Skeletal muscle satellite cell (primary cell): ENCODE data around the gene APBA2.
A peak's percentile ranks its signal among the peaks of the same experiment; 100 is the strongest.

Source experiments
- H3K27me3 ChIP-seq: 2 replicates; pipeline ENCODE4 v1.7.0; 2013; ENCODE audit warnings: low read length; ENCODE audit not compliant: control insufficient read depth, insufficient read depth
- H3K36me3 ChIP-seq: 2 replicates; pipeline ENCODE4 v1.7.0; 2013; ENCODE audit warnings: mild to moderate bottlenecking, control low read depth, low read length; ENCODE audit not compliant: insufficient read depth
- H3K4me1 ChIP-seq: 2 replicates; pipeline ENCODE4 v1.7.0; 2013; ENCODE audit warnings: low read length; ENCODE audit not compliant: control insufficient read depth, insufficient read depth
- H3K4me2 ChIP-seq: 2 replicates; pipeline ENCODE4 v1.7.0; 2013; ENCODE audit warnings: mild to moderate bottlenecking, low read length
- H3K4me3 ChIP-seq: 2 replicates; pipeline ENCODE4 v1.7.0; 2013; ENCODE audit warnings: low read length
- H3K9ac ChIP-seq: 2 replicates; pipeline ENCODE4 v1.7.0; 2013; ENCODE audit warnings: mild to moderate bottlenecking, low read depth, low read length, moderate library complexity
- H3K9me3 ChIP-seq: replicated peaks from 2 replicates; pipeline ENCODE4 v1.7.0; 2013; ENCODE audit warnings: mild to moderate bottlenecking, control low read depth, low read length

APBA2 gene

GRCh38 chr15:28955993-28956421 lies 70.2 kb downstream of the APBA2 start:
- Histone ChIP-seq H3K27me3 (no peaks in the 10 kb centered on the region), H3K4me3 (no peak overlapping the region), H3K4me2 (peak overlapping the region; percentile 51), H3K9me3 (no peaks in the 10 kb centered on the region), H3K36me3 (no peaks in the 10 kb centered on the region), H3K9ac (no peak overlapping the region), H3K4me1 (peaks cover 19% of the 10 kb centered on the region)

- H3K9me3 ChIP-seq, result no peaks in the 10 kb centered on the region
Observed at GRCh38 chr15:28956491-28956890, 70.7 kb downstream of the APBA2 start.

GRCh38 chr15:28957606-28958498 lies 72.1 kb downstream of the APBA2 start:
- Histone ChIP-seq H3K36me3 (no peaks in the 10 kb centered on the region), H3K4me2 (no peak overlapping the region), H3K9me3 (no peaks in the 10 kb centered on the region), H3K4me1 (peaks cover 24% of the 10 kb centered on the region), H3K9ac (no peak overlapping the region), H3K27me3 (no peaks in the 10 kb centered on the region), H3K4me3 (no peak overlapping the region)

More at GRCh38 chr15:28956491-28956890, 70.7 kb downstream of the APBA2 start:
- Histone ChIP-seq H3K4me3 (no peak overlapping the region), H3K9ac (no peak overlapping the region), H3K36me3 (no peaks in the 10 kb centered on the region), H3K27me3 (no peaks in the 10 kb centered on the region), H3K4me1 (peaks cover 23% of the 10 kb centered on the region), H3K4me2 (no peak overlapping the region)

GRCh38 chr15:28959326-28959725 lies 73.6 kb downstream of the APBA2 start:
- Histone ChIP-seq H3K4me1 (peaks cover 24% of the 10 kb centered on the region), H3K4me2 (no peak overlapping the region), H3K9me3 (no peaks in the 10 kb centered on the region), H3K27me3 (no peaks in the 10 kb centered on the region), H3K36me3 (no peaks in the 10 kb centered on the region), H3K4me3 (no peak overlapping the region), H3K9ac (no peak overlapping the region)

GRCh38 chr15:28960979-28961378 lies 75.2 kb downstream of the APBA2 start:
- Histone ChIP-seq H3K9me3 (no peaks in the 10 kb centered on the region), H3K4me3 (no peak overlapping the region), H3K27me3 (no peaks in the 10 kb centered on the region), H3K4me1 (peaks cover 11% of the 10 kb centered on the region), H3K9ac (no peak overlapping the region), H3K4me2 (no peak overlapping the region), H3K36me3 (no peaks in the 10 kb centered on the region)

GRCh38 chr15:28961391-28961790 lies 75.6 kb downstream of the APBA2 start:
- Histone ChIP-seq H3K9ac (no peak overlapping the region), H3K4me3 (no peak overlapping the region), H3K9me3 (no peaks in the 10 kb centered on the region), H3K36me3 (no peaks in the 10 kb centered on the region), H3K4me1 (peaks cover 8% of the 10 kb centered on the region), H3K4me2 (no peak overlapping the region), H3K27me3 (no peaks in the 10 kb centered on the region)

GRCh38 chr15:28962851-28963710 lies 77.3 kb downstream of the APBA2 start:
- Histone ChIP-seq H3K9ac (no peak overlapping the region), H3K4me2 (no peak overlapping the region), H3K4me3 (no peak overlapping the region), H3K4me1 (peaks cover 20% of the 10 kb centered on the region), H3K9me3 (no peaks in the 10 kb centered on the region), H3K27me3 (no peaks in the 10 kb centered on the region), H3K36me3 (no peaks in the 10 kb centered on the region)

- Histone ChIP-seq H3K9me3 (no peaks in the 10 kb centered on the region), H3K4me2 (no peak overlapping the region), H3K4me1 (peaks cover 26% of the 10 kb centered on the region), H3K9ac (no peak overlapping the region), H3K4me3 (no peak overlapping the region), H3K36me3 (no peaks in the 10 kb centered on the region), H3K27me3 (no peaks in the 10 kb centered on the region)
Observed at GRCh38 chr15:28963711-28964081, 77.9 kb downstream of the APBA2 start.

- Histone ChIP-seq H3K4me1 (peaks cover 30% of the 10 kb centered on the region), H3K9ac (no peak overlapping the region), H3K36me3 (no peaks in the 10 kb centered on the region), H3K27me3 (no peaks in the 10 kb centered on the region), H3K4me3 (no peak overlapping the region), H3K4me2 (no peak overlapping the region), H3K9me3 (no peaks in the 10 kb centered on the region)
Observed at GRCh38 chr15:28964098-28964497, 78.3 kb downstream of the APBA2 start.

- H3K4me3 ChIP-seq, result no peak overlapping the region
- H3K36me3 ChIP-seq, result no peaks in the 10 kb centered on the region
- no peak overlapping the region for H3K9ac ChIP-seq
- no peaks in the 10 kb centered on the region for H3K9me3 ChIP-seq
- no peaks in the 10 kb centered on the region for H3K27me3 ChIP-seq
- no peak overlapping the region for H3K4me2 ChIP-seq
- H3K4me1 ChIP-seq, result peaks cover 33% of the 10 kb centered on the region
Observed at GRCh38 chr15:28967066-28967465, 81.3 kb downstream of the APBA2 start.

GRCh38 chr15:28967990-28968389 lies 82.2 kb downstream of the APBA2 start:
- Histone ChIP-seq H3K4me2 (no peak overlapping the region), H3K4me1 (peaks cover 33% of the 10 kb centered on the region), H3K27me3 (no peaks in the 10 kb centered on the region), H3K36me3 (no peaks in the 10 kb centered on the region), H3K9ac (no peak overlapping the region), H3K4me3 (no peak overlapping the region), H3K9me3 (no peaks in the 10 kb centered on the region)
